Stimulated activated CD4-positive, alpha-beta T cell treated with anti-CD3 and anti-CD28 coated beads, Interleukin-12 subunit alpha, Interleukin-12 subunit beta, amount 100 ng/mL, for 4 hours (primary cell): ENCODE data around the gene PGRMC2.
"Not testable (repeated sequence)": the region's sequence is repeated elsewhere in the genome, so short reads cannot be mapped to it uniquely, and the experiment has no call there.

Experiments used
- DNase-seq: peaks from one replicate; pipeline ENCODE4 v3.0.0-alpha.2; 2020

The PGRMC2 gene

DNA sequence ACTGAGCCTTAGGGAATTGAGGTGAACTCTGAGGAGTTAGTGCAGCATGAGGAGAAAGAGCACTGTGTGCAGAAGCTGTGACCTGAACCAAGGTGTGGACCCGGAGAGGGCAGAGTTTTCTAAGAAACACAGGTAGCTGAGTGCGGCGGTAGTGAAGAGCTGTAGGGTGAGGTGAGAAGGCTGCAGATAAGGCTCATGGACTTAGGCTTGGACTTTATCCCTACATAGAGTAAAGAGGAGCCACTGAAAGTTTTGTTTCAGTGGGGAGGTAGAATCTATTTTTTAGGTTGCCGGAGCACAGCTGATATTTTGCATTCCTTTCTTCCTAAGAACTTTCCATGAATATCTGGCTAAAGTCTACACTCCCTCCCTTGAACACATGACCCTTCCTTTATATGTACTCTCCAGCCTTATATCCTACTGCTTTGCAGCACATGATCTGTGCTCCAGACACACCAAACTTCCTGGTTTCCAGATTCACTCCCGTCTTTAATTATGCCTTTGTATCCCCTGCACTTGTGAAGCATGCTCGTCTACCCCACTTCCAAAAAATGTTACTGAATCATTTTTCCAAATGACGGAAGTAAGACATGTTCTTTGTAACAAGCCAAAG, 10.6 kb upstream of the PGRMC2 start:
- DNase-seq, result no peak

DNA sequence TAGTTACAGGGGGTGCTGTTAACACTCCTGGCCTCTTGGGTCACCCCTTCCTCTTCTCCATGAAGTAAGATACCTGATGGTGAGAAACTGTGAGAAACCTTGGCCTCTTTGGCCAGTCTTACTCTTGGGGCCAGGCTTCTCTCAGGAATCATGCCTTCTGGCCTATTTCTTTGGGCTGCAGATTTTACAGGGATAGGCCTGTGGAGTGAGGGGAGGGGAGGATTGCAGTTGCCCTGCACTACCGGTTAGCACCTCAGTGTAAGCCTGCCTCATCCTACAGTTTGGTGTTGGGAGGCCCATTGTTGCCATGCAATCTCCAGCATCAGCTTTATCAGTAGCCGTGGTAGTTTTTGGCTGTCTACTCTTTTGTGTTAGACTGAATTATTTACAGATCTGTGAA, 7.6 kb upstream of the PGRMC2 start:
- DNase-seq, result no peak

DNA sequence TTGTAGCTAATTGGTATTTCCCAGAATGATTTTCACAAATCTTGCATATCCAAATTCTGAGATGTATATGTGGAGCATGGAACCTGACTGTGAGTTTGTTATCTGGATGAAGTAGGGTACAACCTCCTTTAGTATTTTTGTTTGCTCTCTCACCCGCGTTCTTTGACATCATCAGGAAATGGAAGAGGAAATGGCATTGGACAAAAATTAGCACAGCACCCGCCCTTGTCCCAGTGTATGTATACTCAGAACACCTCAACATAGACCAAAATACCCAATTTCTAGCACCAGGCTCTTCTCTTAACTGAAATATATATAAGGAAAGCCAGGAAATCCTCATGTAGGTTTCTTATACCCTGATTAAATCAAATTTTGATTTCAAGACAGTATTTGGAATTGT, 6.9 kb upstream of the PGRMC2 start:
- no peak for DNase-seq

DNA sequence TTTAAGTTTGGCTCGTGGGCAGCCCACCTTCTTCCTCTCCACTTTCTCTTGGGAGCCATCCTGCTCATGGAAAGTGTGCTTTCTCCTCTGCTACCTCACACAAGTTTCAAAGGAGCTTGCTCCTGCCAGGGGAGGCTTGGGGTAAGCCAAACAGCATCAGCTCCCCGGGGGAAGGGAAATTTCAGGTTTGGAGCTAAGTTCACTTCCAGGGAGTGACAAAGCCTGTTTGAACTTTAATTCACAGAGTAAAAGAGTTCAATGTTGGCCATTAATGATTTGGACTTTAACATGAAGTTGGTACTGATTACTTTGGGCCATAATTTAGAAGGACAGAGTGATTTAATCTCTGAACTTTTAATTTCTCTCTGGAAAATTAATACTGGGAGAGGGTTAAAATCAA, 4.7 kb upstream of the PGRMC2 start:
- DNase-seq, result no peak

DNA sequence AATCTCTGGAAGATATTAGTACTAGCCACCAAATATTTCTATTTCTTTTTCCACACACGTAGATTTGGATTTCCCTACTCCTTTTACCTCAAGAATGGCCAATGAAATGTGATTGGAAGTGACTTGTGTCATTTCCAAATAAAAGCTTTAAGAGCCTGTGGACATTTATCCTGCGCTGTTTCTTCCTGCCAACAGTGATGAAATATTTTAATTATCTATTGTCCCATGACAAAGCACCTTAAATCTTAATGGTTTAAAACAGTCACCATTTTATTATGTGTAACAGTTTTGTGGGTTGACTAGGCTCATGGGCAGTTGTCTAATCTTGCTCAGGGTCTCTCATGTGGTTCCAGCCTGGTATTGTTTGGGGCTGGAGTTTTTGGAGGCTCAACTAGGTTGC, 3.5 kb upstream of the PGRMC2 start:
- no peak for DNase-seq

DNA sequence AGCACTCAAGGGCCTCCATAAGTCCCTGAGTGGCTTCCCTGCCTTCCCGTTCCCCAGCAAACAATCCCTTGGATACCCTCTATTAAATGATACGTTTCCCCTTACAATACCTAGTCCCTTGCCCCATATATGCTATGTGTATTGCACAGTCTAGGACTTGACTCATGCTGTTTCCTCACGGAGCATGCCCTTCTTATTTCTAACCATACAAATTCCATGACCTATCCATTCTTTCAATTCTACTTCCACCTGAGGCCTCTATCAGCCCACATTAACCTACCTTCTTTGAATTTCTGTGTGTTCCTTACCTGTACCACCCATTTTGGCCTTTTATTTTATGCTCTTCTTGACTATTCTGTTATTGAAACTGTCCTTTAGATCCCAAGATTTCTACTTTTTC, 2.9 kb upstream of the PGRMC2 start:
- no peak for DNase-seq

DNA sequence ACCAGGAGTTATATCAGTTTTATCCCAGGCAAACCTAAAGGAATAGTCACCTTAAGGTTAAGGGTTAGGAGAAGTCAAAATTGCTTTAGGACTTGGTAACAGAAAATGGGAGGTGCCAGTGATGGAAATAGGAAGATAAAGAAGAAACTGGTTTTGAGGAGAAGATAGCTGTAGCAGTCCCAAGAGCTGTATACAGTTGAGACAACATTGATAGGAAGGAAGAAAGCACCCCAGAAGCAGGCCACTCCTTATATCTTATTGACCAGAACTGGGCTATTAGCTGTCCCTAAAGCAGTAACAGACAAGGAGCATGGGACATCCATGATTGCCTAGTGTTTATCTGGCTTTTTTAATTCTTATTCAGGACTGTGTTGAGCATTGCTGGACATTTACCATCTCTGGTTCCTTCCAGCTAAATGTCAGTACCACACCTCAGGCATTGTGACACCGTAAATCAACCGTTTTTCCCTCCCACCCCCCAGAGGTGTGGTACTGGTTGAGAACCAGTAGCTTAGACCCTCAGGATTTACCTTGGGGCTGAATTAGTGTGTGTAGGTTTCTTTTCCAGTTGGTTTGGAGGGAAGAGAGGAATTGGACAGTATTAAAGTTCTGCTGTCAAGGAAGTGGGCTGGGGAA, 2.0 kb upstream of the PGRMC2 start:
- DNase-seq, result no peak

DNA sequence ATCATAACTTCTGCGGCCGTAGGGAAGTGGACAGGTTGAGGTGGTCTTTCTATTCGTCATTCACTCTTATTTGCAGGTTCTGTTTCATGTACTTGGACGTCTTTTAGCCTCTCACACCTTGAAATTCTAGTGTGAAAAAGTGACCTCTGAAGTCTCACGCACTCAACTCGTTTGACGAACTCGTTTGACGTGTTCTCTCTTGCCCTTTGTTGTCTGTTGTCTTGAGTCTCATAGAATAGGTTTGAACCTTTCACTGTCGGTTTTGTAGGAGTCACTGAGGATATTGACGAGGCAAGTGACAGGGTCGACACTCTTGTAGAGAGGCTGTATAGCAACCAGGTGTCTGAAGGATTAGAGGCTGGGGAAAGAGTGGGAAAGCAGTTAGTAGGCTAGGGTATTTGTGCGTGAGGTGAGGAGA, 1.1 kb upstream of the PGRMC2 start:
- DNase-seq, result no peak

DNA sequence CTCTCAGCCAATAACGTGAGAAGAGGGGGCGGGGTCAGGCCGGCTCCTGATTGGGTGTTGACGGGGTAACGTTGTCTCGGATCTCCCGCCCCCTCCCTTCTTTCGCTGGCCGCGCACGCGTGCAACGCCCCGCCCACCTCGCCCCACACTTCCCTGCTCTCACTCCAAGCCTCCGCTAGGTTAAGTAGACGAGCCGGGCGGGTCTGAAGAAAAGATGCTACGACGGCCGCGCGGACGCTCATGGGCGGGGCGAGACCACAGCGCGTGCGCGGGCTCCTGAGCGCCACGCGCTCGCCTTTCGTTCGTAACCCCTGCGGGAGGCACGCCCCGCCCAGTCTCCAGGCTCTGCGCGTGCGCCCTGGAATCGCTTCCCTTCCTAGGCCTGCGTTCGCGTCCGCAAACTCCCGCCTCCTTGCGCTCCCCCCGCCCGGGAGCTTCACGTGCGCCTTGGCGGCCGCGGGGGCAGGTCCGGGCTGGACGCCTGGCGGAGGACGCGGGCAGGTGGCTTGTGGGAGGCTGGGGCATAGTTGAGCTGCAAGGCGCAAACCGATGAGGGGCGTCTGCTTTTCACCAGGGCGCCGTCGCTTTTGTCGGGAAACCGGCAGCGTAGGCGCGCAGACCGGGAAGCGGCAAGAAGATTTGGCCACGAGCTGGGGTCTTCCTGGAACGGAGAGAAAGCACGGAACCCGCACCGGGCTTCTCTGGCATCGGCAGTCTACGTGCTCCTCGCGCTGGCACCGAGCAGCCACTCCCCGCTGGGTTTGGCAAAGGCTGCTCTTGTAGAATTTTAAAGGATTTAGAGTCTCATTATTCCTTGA, 467 bp upstream of the PGRMC2 start:
- DNase-seq, result peak; percentile 100

DNA sequence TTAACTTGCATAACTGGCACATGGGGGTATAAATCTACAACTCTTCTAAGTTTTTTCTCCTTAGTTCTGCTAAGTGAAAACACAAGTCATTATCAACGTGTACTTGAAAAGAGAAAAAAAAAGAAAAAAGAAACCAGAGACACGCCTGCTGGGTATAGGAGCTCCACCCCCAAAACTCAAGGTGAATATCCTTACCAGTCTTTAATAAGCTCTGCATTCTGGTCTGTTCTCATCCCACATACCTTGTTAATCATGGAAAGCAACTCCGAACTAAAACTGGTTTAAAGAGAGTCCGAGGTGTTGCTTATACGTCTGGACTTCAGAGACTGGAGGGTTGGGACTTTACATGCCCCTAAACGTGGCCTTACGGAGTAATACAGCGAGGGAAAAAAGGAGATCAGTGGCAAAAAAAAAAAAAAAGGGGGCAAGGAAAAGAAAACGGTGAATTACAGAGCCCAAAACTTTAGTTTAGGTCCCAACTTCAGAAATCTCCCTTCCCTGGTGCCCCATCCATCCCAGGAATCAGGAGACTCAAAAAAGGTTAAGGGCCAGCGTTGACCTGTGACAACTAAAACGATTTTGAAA, 1.0 kb downstream of the PGRMC2 start:
- DNase-seq, result peak; percentile 7

DNA sequence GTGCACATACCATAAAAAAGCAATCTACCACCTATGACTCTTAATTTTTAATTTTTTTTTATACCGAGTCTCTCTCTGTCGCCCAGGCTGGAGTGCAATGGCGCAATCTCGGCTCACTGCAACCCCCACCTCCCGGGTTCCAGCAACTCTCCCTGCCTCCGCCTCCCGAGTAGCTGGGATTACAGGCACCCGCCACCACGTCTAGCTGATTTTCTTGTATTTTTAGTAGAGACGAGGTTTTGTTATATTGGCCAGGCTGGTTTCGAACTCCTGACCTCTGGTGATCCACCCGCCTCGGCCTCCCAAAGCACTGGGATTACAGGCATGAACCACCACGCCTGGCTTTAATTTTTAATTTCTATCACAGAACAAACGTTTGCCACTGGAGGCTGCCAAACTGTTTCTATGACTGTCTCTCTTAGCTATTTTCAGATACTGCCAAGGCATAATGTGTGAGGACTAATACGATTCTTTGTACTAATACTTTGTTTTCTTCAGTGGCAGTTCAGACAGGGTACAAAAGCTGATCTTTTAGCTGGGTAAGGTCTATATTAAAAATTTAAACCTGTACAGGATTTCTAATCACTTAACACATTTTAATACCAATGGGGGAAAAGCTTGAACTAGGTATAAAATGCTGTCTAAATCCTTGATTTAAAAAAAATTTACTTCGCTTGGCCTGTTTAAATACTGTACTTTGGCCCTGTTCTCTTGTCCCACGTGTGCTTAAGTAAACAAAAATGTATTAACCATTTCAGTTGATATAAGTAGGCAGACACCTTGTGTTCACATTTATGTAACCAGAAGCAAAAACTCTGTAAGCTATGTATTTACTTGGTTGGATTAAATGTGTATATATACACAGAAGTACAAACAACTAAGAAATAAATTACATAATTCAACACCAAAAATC, 2.3 kb downstream of the PGRMC2 start:
- no peak for DNase-seq

DNA sequence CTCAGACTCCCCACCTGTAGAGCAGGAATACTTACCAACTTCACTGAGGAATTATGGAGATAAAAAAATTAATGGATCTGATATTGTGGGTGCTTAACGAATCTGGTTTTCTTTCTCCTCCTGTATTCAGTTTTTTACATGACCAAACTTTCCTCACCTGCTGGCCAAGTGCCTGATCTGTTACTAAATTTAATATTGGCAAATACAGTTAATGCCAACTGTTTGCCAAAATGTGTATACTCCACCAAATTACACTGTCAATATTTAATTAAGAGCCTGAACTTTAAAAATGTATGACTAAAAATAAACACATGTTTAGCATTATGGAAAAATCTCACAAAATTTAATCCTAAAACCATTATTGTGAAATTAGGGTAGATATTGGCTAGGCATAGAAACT, 3.3 kb downstream of the PGRMC2 start:
- DNase-seq, result no peak

DNA sequence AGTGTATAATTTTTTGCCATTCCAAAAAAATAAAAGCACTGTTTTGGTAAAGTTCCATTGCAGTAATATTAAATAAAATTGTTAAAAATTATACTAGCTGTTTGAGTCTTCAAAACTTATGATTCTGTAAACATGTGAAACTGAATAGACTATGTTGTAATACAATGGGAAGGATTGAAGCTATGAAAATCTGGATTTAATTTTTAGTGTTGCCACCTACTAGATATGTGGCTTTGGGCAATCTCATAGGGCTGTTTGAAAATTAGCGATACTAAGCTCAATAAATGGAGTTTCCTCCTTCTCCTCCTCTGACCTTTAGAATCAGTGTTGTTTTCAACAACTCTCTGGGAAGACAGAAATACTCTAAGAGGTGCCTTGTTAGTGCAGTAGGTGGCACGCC, 4.5 kb downstream of the PGRMC2 start:
- DNase-seq, result no peak

DNA sequence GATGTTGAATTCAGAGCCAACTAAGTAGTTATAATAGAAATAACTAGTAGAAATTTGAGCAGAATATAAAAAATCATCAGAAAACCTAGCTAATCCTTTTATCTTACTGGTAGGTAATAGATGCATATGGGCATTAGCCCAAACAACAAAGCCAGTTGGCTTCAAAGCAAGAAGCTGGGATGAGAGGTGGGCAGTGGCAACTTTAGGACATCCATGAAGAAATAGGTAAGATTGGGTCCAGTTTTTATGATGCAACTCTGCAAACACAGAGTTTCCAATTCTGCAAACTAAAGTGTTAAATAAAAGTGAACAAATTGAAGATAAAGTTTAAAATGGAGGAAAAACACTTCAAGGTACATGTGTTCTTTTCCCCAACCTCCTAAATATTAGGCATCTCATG, 5.1 kb downstream of the PGRMC2 start:
- no peak for DNase-seq

DNA sequence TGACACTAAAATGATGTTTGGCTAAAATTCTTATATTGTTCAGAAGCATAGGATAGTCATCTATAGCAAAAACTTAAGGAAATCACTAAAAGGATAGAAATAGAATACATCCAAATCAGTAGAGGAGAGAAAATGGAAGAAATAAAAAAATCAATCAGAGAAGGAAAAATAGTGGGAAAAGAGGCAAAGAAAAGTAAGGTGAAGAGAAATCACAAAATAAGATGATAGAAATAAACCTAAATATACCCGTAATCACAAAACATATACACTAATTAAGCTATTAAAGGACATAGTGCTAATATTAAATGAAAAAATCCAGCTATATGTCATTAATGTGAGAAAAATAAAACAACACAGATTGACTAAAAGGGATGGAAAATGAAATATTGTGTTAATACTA, 6.3 kb downstream of the PGRMC2 start:
- no peak for DNase-seq

DNA sequence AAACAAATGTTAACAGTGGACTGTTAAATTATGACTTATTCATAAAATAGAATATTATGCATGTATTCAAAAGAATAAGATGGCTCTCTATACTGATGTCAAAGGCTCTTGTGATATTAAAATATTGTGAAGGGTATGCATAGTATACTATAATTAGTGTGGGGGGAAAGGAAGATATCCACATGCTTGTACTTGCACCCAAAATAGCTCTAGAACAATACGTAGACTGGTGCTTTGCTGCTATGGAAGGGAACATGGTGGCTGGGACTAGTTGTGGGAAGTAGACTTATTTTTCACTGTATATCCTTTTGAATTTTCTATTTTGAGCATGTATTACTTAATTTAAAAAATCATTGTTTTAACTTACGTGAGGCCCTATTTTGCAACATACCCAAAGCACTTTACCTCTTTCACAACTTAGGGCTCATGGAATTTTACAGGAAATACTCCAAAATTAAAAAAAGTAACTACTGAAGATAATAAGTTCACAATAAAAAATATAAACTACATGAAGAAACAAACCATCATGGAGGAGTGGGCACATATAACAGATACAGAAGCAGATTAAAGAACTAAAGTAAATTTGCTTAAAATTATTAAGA, 7.9 kb downstream of the PGRMC2 start:
- no peak for DNase-seq

DNA sequence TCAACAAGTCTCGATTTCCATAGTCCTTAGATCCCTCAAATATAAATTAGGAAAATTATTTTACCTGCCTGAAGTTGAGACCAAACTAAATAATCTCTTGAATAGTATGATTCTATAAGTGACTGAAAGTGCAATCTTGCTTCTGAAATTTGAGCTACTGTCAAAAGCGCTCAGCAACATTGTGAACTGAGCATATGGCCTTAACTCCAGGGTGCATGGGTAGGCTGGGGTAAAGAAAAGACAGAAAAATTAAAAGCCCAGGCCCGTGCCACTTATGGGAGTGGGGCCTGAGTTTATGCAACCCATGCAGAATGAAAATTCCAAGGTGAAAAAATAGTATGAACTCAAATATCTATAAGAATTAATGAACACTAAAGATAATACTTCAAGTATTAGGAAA, 9.8 kb downstream of the PGRMC2 start:
- no peak for DNase-seq

DNA sequence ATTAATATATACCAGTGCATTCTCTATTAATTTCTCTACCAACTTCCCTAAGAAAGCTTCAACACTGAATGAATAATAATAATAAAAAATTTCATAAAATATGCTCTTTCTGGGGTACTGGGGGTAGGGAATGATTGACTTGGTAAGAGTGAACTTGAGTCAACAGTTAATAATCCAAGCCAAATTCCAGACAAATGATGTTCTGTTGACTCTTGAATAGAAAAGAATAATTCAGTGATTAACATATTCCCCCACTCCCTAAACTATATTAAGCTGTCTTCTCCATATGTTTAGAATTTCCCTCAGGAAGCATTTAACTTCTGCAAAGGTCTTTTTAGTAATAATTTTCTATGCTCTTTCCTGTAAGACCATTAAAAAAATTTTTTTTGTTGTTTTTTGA, 12.3 kb downstream of the PGRMC2 start:
- DNase-seq, result no peak

DNA sequence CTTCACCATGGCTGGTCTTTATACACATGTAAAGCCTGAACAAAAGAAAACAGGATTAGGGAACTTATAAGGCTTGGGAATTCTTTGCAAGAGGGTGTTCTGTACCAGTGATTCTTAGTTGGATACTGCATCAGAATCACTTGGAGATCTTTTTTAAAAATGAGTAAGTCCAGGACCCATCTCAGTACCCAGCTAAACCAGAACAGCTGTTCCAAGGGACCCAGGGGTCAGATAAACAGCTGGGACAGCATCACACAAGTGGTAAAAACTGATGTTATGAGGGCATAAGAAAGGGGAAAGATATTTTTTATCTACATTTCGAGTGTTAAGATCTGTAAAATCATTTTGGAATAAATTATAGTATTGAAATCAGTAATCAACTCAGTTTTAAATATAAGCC, 16.1 kb downstream of the PGRMC2 start:
- DNase-seq, result no peak

DNA sequence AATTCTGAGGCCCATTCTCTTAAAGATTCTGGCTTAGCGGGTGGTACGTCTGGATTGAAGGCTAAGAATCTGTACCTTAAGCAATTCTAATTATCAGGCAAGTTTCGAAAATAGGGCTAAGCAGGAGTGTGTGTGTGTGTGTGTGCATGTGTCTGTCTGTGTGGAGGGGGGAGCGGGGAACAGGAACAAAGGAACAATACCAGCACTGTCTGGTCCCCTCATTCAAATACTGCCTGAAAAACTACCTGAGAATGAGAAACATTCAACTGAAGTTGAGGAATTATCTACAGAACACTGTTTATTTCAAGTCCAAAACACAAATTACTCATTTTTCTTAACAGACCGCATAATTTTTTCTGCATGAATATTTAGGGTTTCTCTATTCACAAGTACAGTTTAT, 18.6 kb downstream of the PGRMC2 start:
- no peak for DNase-seq

DNA sequence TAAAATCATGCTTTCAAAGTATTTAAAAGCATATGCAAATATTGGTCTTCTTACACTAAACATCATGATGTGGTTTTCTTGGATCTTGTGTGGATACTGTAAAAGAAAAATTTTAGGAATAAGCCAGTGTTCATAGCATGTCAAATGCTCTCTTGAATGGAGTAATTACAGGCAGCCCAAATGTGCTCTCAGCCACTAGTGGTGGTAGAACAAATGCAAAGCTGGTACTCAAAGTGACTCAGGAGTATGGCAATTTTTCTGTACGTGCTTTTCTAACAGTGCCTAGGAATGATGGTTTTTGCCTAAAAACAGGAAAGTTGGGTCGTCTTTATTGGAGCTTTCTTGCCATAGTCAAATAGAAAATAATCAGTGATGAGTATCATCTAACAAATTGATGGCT, 19.9 kb downstream of the PGRMC2 start:
- DNase-seq, result no peak

DNA sequence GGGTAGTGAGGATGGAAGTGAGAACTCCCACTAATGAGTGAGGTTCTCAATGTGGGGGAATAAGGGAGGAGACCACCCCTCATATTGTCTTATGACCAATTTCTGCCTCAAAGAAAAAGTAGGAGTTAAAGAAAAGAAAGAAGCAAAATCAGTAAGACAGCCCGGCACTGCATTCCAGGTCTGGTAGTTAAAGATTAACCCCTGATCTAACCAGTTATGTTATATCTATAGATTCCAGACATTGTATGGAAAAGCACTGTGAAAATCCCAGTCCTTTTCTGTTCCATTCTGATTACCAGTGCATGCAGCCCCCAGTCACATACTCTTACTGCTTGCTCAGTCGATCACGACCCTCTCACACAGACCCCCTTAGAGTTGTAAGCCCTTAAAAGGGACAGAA, 20.4 kb downstream of the PGRMC2 start:
- not testable (repeated sequence) for DNase-seq
